GM10266 (cell line): Measurements from ENCODE around the gene ABCC1.

Experiments used
- DNase-seq: peaks from one replicate; pipeline ENCODE4 v3.0.0; 2012; ENCODE audit errors: extremely low spot score
- CTCF ChIP-seq: IDR thresholded peaks from 2 replicates; pipeline ENCODE4 v1.5.1; 2012; ENCODE audit warnings: mild to moderate bottlenecking, low read depth; ENCODE audit not compliant: control insufficient read depth, insufficient read depth; ENCODE audit errors: missing control alignments

Gene ABCC1

GRCh38 chr16:16122264-16122663 lies 172.8 kb downstream of the ABCC1 start:
- TF ChIP-seq CTCF = no peak
- DNase-seq = no peak

GRCh38 chr16:16124438-16124837 lies 175.0 kb downstream of the ABCC1 start:
- TF ChIP-seq CTCF = no peak
- DNase-seq = no peak

- DNase-seq = no peak
- no peak for TF ChIP-seq CTCF
Measured at GRCh38 chr16:16124974-16125373, 175.6 kb downstream of the ABCC1 start.

GRCh38 chr16:16126896-16127295 lies 177.5 kb downstream of the ABCC1 start:
- no peak for DNase-seq
- TF ChIP-seq CTCF = no peak

- TF ChIP-seq CTCF = peak; percentile 76
- peak; percentile 77 for DNase-seq
Measured at GRCh38 chr16:16127469-16128116, 178.2 kb downstream of the ABCC1 start.

GRCh38 chr16:16131204-16131603 lies 181.8 kb downstream of the ABCC1 start:
- no peak for DNase-seq
- no peak for TF ChIP-seq CTCF

- TF ChIP-seq CTCF = no peak
- no peak for DNase-seq
Measured at GRCh38 chr16:16131659-16132058, 182.2 kb downstream of the ABCC1 start.
